ENCODE measurements around the gene CTIF.

Gene CTIF

DNA sequence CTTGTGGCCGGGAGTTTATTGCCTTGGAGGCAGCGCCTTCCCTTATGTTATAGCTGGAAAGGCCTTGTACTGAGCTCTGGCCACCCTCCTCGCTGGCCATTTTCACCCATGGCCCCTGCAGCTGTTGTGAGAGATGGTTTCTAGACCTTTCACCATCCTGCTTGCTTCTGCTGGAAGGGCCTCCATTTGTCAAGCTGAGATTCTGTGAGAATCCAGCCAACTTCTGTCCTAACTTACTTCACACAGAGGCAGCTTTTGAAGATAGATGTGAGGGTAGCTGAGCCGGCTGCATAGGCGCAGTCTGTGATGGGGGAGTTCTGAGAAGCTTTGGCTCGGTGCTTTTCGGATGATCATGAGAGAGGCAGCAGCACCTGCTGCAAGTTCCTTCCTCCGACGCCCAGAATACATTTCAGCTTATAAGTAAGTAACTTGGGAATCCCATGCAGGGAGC is 8.7 kb downstream of the CTIF start:
- TF ChIP-seq, protein P1, sequence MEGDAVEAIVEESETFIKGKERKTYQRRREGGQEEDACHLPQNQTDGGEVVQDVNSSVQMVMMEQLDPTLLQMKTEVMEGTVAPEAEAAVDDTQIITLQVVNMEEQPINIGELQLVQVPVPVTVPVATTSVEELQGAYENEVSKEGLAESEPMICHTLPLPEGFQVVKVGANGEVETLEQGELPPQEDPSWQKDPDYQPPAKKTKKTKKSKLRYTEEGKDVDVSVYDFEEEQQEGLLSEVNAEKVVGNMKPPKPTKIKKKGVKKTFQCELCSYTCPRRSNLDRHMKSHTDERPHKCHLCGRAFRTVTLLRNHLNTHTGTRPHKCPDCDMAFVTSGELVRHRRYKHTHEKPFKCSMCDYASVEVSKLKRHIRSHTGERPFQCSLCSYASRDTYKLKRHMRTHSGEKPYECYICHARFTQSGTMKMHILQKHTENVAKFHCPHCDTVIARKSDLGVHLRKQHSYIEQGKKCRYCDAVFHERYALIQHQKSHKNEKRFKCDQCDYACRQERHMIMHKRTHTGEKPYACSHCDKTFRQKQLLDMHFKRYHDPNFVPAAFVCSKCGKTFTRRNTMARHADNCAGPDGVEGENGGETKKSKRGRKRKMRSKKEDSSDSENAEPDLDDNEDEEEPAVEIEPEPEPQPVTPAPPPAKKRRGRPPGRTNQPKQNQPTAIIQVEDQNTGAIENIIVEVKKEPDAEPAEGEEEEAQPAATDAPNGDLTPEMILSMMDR (IDR thresholded peaks at IDR 0.05; ENCODE audit: low read depth, low read length), result no peak
- no peaks in the 10 kb centered on the region for H3K9me3 ChIP-seq
- H3K4me1 ChIP-seq, result peaks cover 27% of the 10 kb centered on the region
- H3K27me3 ChIP-seq, result no peaks in the 10 kb centered on the region
- no peak for DNase-seq
- no peak overlapping the region for H3K4me3 ChIP-seq (ENCODE audit: low read depth, low read length)
- no peaks in the 10 kb centered on the region for H3K36me3 ChIP-seq

DNA sequence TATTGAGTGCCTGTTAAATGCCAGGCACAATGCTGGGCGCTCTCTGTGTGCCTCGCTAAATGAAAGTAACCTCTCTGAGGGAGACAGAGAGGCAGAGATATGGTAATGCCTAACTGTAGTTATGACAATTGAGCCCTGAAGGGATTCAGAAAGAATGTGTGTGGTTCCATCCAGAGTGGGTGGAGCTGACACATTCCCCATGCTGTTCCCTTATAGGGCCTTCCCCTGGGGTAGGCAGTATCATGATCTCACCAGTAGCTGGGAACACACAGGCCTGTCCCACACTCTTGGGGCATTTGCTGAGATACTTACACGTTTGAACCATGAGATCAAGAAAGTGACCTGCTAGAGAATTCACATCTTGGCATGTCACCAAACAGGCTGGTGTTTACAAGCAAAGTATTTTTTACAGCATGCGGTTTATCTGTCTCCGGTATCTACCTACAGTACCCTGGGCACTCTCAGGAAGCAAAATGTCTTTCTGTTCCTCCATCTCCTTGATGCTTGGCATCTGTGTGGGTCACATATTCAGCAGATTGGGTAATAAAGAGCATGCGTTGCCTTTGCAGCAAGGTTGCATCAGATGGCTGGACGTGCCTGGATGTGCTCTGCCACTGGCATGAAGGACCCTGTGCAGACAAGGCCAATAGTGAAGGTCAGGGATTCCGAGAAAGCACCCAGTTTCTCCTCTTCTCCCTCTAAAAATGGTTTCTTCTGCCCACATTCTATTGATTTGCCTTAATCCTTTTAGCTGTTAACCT is 9.4 kb downstream of the CTIF start:
- TF ChIP-seq, protein P1 (IDR thresholded peaks at IDR 0.05; ENCODE audit: low read depth, low read length), result no peak
- H3K36me3 ChIP-seq, result no peaks in the 10 kb centered on the region
- H3K9me3 ChIP-seq, result no peaks in the 10 kb centered on the region
- H3K27me3 ChIP-seq, result no peaks in the 10 kb centered on the region
- peaks cover 21% of the 10 kb centered on the region for H3K4me1 ChIP-seq
- no peak overlapping the region for H3K4me3 ChIP-seq (ENCODE audit: low read depth, low read length)
- DNase-seq, result no peak

DNA sequence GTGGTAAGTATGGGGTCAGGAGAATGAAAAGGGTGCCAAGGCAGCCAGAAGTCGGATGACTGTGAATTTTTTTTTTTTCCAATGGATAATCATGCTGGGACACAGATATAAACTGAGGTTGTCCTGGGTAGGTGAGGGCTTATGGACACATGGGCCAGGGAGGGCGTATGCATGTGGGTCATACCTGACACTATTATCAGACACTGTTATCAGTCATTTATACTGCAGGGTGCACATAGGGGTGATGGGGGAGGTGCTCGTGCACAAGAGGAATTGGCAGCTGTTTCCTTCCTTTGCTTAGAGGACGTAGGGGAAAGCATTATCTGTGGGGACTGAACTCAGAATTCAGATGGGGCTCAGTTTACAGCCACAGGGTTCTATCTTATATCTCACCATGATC is 10.1 kb downstream of the CTIF start:
- no peaks in the 10 kb centered on the region for H3K9me3 ChIP-seq
- H3K36me3 ChIP-seq, result no peaks in the 10 kb centered on the region
- no peak overlapping the region for H3K4me3 ChIP-seq (ENCODE audit: low read depth, low read length)
- TF ChIP-seq, protein P1 (IDR thresholded peaks at IDR 0.05; ENCODE audit: low read depth, low read length), result no peak
- H3K27me3 ChIP-seq, result no peaks in the 10 kb centered on the region
- no peak for DNase-seq
- H3K4me1 ChIP-seq, result peaks cover 21% of the 10 kb centered on the region

DNA sequence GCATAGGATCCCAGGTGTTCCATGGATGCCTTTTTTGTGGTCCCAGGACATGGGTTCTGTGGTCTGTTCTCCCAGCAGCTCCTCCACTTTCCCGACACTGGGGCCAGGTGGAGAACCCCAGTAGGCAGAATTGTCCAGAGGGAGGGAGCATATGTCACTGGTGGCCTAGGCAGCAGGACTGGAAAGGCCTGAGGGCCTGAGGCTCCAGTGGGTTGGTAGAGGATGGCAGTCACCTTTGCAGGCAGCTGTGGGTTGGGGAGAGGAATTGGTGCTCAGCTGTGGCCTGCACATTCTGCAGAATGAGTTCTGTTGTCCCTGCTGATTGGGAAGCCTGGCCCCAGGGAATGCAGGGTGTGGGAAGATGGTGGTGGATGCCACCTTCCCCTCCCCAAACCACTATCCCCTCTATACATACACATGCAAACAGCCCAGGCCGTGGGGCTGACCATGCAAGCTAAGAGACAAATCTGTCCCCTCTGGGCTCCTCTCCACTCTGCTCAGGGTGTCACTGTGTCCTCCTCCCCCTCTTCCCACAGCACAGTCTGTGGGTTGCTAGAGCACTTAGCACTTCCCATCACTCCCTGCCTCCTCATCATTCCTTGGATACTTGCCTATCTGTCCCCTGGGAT is 11.4 kb downstream of the CTIF start:
- H3K9me3 ChIP-seq, result no peaks in the 10 kb centered on the region
- H3K27me3 ChIP-seq, result no peaks in the 10 kb centered on the region
- DNase-seq, result no peak
- H3K4me1 ChIP-seq, result peaks cover 17% of the 10 kb centered on the region
- H3K36me3 ChIP-seq, result no peaks in the 10 kb centered on the region
- TF ChIP-seq, protein P1 (IDR thresholded peaks at IDR 0.05; ENCODE audit: low read depth, low read length), result no peak
- H3K4me3 ChIP-seq (ENCODE audit: low read depth, low read length), result no peak overlapping the region

DNA sequence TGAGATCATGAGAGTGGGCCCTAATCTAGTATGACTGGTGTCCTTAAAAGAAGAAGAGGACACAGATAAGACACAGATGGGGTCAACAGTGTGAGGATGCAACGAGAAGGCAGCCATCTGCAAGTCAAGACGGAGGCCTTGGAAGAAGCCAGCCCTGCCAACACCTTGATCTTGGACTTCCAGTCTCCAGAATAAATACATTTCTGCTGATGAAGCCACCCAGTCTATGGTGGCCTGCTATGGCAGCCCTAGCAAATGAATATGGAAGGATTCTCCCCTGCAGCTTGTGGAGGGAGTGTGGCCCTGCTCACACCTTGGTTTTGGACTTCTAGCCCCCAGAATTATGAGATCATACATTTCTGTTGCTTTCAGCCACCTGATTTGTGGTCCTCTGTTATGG is 12.3 kb downstream of the CTIF start:
- DNase-seq, result no peak
- TF ChIP-seq, protein P1 (IDR thresholded peaks at IDR 0.05; ENCODE audit: low read depth, low read length), result no peak
- Histone ChIP-seq H3K27me3 (no peaks in the 10 kb centered on the region), H3K4me3 (ENCODE audit: low read depth, low read length) (no peak overlapping the region), H3K4me1 (peaks cover 10% of the 10 kb centered on the region), H3K36me3 (no peaks in the 10 kb centered on the region), H3K9me3 (no peaks in the 10 kb centered on the region)

DNA sequence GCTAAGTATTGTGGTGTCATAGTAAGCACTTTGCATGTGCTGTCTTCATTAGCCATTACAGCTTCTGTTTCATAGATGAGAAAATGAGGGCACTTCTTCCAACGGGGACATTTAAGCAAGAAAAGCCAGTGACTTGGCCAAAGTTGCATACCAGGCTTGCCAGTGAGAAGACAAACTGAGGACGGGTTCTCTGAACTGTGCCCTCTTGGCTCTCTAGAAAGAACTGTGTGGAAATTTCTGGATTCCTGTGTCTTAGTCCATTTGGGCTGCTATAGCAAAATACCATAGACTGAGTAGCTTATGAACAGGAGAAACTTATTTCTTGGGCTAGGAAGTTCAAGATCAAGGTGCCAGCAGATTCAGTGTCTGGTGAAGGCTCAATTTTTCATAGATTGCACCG is 13.3 kb downstream of the CTIF start:
- TF ChIP-seq, protein P1 (IDR thresholded peaks at IDR 0.05; ENCODE audit: low read depth, low read length), result no peak
- no peak for DNase-seq

More for the DNA sequence above, 13.3 kb downstream of the CTIF start:
- H3K4me3 ChIP-seq (ENCODE audit: low read depth, low read length), result no peak overlapping the region
- H3K9me3 ChIP-seq, result no peaks in the 10 kb centered on the region
- H3K36me3 ChIP-seq, result no peaks in the 10 kb centered on the region
- peaks cover 6% of the 10 kb centered on the region for H3K4me1 ChIP-seq
- no peaks in the 10 kb centered on the region for H3K27me3 ChIP-seq

All from BE2C (cell line).